Fibroblast of mammary gland (primary cell): Measurements from ENCODE around the gene SPATA17.

Experiments used
- DNase-seq: peaks from one replicate; pipeline ENCODE4 v3.0.0-alpha.2; 2010; ENCODE audit warnings: low read depth
- H3K4me3 ChIP-seq: 2 replicates; pipeline ENCODE4 v1.5.1; 2011; ENCODE audit warnings: low read depth, mild to moderate bottlenecking, low read length, moderate library complexity; ENCODE audit not compliant: control insufficient read depth
- CTCF ChIP-seq: conservative IDR thresholded peaks from 2 replicates; pipeline ENCODE4 v1.5.1; 2011; ENCODE audit warnings: low read depth, low read length, inconsistent platforms; ENCODE audit not compliant: control insufficient read depth, insufficient read depth

The SPATA17 gene

DNA sequence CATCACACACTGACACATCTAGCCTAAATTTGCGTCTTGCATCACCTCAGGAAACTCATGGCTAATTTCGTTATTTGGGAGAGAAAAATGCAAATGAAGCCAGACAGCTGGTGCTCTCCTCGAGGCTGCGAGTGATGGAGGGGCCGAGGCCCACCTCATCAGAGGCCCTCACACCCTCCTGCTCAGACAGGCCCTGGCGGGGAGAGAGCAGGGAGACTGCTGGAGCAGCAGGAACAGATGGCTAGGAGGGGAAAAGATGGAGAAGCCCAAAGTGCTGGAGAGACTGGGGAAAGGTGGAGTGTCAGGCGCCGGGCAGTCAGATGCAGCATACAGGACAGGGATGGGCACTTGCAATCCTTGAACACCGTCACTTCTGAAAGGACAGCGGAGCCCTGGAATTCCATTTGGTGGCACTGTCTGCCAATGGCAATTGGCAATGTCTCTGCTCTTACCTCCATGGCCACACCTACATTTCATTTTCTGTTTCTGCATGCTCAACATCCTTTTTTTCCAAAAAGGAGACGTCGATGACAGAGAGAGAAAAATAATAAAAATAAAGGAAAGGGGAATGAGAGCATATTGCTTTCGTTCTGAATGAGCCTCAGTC, 286.2 kb downstream of the SPATA17 start:
- no peak for DNase-seq
- H3K4me3 ChIP-seq: no peak overlapping the region
- no peak for TF ChIP-seq CTCF

- H3K4me3 ChIP-seq: no peak overlapping the region
- DNase-seq: no peak
- no peak for TF ChIP-seq CTCF
Measured at GRCh38 chr1:217919683-217920388, 288.7 kb downstream of the SPATA17 start.
